ENCODE measurements around the gene PRR20D.

DNA sequence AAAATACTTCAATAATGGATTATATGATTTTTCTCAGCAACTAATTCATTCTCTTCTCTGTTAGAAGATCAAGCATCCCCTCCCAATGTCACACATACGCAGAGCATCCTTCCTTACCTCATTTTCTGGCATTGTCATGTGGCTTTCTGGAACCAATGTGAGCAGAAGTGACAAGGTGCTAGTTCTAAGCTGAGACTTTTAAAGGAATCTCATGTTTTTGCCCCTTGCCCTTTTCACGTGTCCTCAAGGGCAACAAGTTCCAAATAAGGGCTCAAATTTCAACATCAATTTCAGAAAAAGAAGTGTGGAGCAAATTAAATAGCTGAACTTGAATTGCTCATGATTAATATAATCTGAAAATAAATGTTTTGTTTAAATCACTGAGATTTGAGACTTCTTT, 24.3 kb upstream of the PRR20D start:
- TF ChIP-seq ZNF274 (IDR thresholded peaks at IDR 0.05; ENCODE audit: borderline replicate concordance, extremely low read depth, low read length): no peak
- no peak for TF ChIP-seq POLR2A (IDR thresholded peaks at IDR 0.05; ENCODE audit: control extremely low read depth in 1 of 2, low read depth in 2 of 2, low read length in 2 of 2)
- TF ChIP-seq, protein P1, sequence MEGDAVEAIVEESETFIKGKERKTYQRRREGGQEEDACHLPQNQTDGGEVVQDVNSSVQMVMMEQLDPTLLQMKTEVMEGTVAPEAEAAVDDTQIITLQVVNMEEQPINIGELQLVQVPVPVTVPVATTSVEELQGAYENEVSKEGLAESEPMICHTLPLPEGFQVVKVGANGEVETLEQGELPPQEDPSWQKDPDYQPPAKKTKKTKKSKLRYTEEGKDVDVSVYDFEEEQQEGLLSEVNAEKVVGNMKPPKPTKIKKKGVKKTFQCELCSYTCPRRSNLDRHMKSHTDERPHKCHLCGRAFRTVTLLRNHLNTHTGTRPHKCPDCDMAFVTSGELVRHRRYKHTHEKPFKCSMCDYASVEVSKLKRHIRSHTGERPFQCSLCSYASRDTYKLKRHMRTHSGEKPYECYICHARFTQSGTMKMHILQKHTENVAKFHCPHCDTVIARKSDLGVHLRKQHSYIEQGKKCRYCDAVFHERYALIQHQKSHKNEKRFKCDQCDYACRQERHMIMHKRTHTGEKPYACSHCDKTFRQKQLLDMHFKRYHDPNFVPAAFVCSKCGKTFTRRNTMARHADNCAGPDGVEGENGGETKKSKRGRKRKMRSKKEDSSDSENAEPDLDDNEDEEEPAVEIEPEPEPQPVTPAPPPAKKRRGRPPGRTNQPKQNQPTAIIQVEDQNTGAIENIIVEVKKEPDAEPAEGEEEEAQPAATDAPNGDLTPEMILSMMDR (IDR thresholded peaks at IDR 0.05; ENCODE audit: control extremely low read depth in 1 of 3, insufficient read depth in 1 of 3, low read depth in 1 of 3, low read length in 3 of 3): no peak
- no peak for TF ChIP-seq TCF12 (IDR thresholded peaks at IDR 0.05; ENCODE audit: low read depth, low read length)
